Stomach (tissue), 4 donors: ENCODE measurements around the gene FREM2.

Source experiments
- CTCF ChIP-seq, 7 experiments: fragments of 450-650 bp in 4 of 7; fragments of 200-600 bp in 3 of 7; sonication (generic) in 3 of 7; IDR thresholded peaks; one replicate each; pipeline ENCODE4 v1.5.1; 2016 to 2019; ENCODE audit warnings: antibody characterized with exemption in 7 of 7, control low read depth in 2 of 7, mild to moderate bottlenecking in 1 of 7
- POLR2AphosphoS5 ChIP-seq, 3 donors: sonication (generic); formaldehyde crosslinking; IDR thresholded peaks; one replicate each; pipeline ENCODE4 v1.6.1; 2016; ENCODE audit warnings: antibody characterized with exemption in 3 of 3

GRCh38 chr13:38863536-38863935 lies 176.7 kb downstream of the FREM2 start:
- TF ChIP-seq POLR2AphosphoS5 (IDR thresholded peaks at IDR 0.05) (no peak), CTCF (IDR thresholded peaks at IDR 0.05) (no peak)
